ENCODE data around the gene STXBP4.

The STXBP4 gene

GRCh38 chr17:54976316-54976715 is 7.8 kb downstream of the STXBP4 start:
- no peak for TF ChIP-seq JUND (IDR thresholded peaks at IDR 0.05; ENCODE audit: low read depth)
- in situ Hi-C loops (cut with HindIII; ENCODE audit: low pct_unique_long_range_greater_than_20kb, low sequenced_read_pairs): no loop called here

GRCh38 chr17:54977744-54978143 is 9.2 kb downstream of the STXBP4 start:
- in situ Hi-C loops (cut with HindIII; ENCODE audit: low pct_unique_long_range_greater_than_20kb, low sequenced_read_pairs): no loop called here
- TF ChIP-seq JUND (IDR thresholded peaks at IDR 0.05; ENCODE audit: low read depth): no peak
- DNase-seq (ENCODE audit: low read depth in 1 of 2, low spot score in 1 of 2): no peak

More at GRCh38 chr17:54976316-54976715, 7.8 kb downstream of the STXBP4 start:
- DNase-seq (ENCODE audit: low read depth in 1 of 2, low spot score in 1 of 2): no peak

- no peak for DNase-seq (ENCODE audit: low read depth in 1 of 2, low spot score in 1 of 2)
- no peak for TF ChIP-seq JUND (IDR thresholded peaks at IDR 0.05; ENCODE audit: low read depth)
- in situ Hi-C loops (cut with HindIII; ENCODE audit: low pct_unique_long_range_greater_than_20kb, low sequenced_read_pairs): no loop called here
These were observed 11.1 kb downstream of the STXBP4 start for GRCh38 chr17:54979657-54980056.

GRCh38 chr17:54980375-54980774 is 11.8 kb downstream of the STXBP4 start:
- TF ChIP-seq JUND (IDR thresholded peaks at IDR 0.05; ENCODE audit: low read depth): no peak
- in situ Hi-C loops (cut with HindIII; ENCODE audit: low pct_unique_long_range_greater_than_20kb, low sequenced_read_pairs): no loop called here
- no peak for DNase-seq (ENCODE audit: low read depth in 1 of 2, low spot score in 1 of 2)

- in situ Hi-C loops (cut with HindIII; ENCODE audit: low pct_unique_long_range_greater_than_20kb, low sequenced_read_pairs): no loop called here
- DNase-seq (ENCODE audit: low read depth in 1 of 2, low spot score in 1 of 2): no peak
- TF ChIP-seq JUND (IDR thresholded peaks at IDR 0.05; ENCODE audit: low read depth): no peak
These were observed 13.8 kb downstream of the STXBP4 start for GRCh38 chr17:54982399-54982798.

GRCh38 chr17:54983260-54983659 is 14.7 kb downstream of the STXBP4 start:
- no peak for DNase-seq (ENCODE audit: low read depth in 1 of 2, low spot score in 1 of 2)
- in situ Hi-C loops (cut with HindIII; ENCODE audit: low pct_unique_long_range_greater_than_20kb, low sequenced_read_pairs): no loop called here
- TF ChIP-seq JUND (IDR thresholded peaks at IDR 0.05; ENCODE audit: low read depth): no peak

GRCh38 chr17:54985476-54985875 is 16.9 kb downstream of the STXBP4 start:
- in situ Hi-C loops (cut with HindIII; ENCODE audit: low pct_unique_long_range_greater_than_20kb, low sequenced_read_pairs): no loop called here
- no peak for DNase-seq (ENCODE audit: low read depth in 1 of 2, low spot score in 1 of 2)
- TF ChIP-seq JUND (IDR thresholded peaks at IDR 0.05; ENCODE audit: low read depth): no peak

- no peak for TF ChIP-seq JUND (IDR thresholded peaks at IDR 0.05; ENCODE audit: low read depth)
- in situ Hi-C loops (cut with HindIII; ENCODE audit: low pct_unique_long_range_greater_than_20kb, low sequenced_read_pairs): no loop called here
- DNase-seq (ENCODE audit: low read depth in 1 of 2, low spot score in 1 of 2): no peak
These were observed 21.6 kb downstream of the STXBP4 start for GRCh38 chr17:54990118-54990517.

- in situ Hi-C loops (cut with HindIII; ENCODE audit: low pct_unique_long_range_greater_than_20kb, low sequenced_read_pairs): no loop called here
- no peak for DNase-seq (ENCODE audit: low read depth in 1 of 2, low spot score in 1 of 2)
These were observed 23.0 kb downstream of the STXBP4 start for GRCh38 chr17:54991567-54991966.

GRCh38 chr17:54992797-54993639 is 24.5 kb downstream of the STXBP4 start:
- in situ Hi-C loops (cut with HindIII; ENCODE audit: low pct_unique_long_range_greater_than_20kb, low sequenced_read_pairs): no loop called here
- no peak for TF ChIP-seq JUND (IDR thresholded peaks at IDR 0.05; ENCODE audit: low read depth)
- DNase-seq (ENCODE audit: low read depth in 1 of 2, low spot score in 1 of 2): peak; percentile 29 to 75

More at GRCh38 chr17:54991567-54991966, 23.0 kb downstream of the STXBP4 start:
- TF ChIP-seq JUND (IDR thresholded peaks at IDR 0.05; ENCODE audit: low read depth): no peak

GRCh38 chr17:54996441-54996840 is 27.9 kb downstream of the STXBP4 start:
- no peak for DNase-seq (ENCODE audit: low read depth in 1 of 2, low spot score in 1 of 2)
- no peak for TF ChIP-seq JUND (IDR thresholded peaks at IDR 0.05; ENCODE audit: low read depth)
- in situ Hi-C loops (cut with HindIII; ENCODE audit: low pct_unique_long_range_greater_than_20kb, low sequenced_read_pairs): no loop called here

GRCh38 chr17:55002458-55002857 is 33.9 kb downstream of the STXBP4 start:
- TF ChIP-seq JUND (IDR thresholded peaks at IDR 0.05; ENCODE audit: low read depth): no peak
- in situ Hi-C loops (cut with HindIII; ENCODE audit: low pct_unique_long_range_greater_than_20kb, low sequenced_read_pairs): no loop called here
- DNase-seq (ENCODE audit: low read depth in 1 of 2, low spot score in 1 of 2): no peak

GRCh38 chr17:55004484-55004883 is 35.9 kb downstream of the STXBP4 start:
- DNase-seq (ENCODE audit: low read depth in 1 of 2, low spot score in 1 of 2): no peak

GRCh38 chr17:55005520-55005919 is 37.0 kb downstream of the STXBP4 start:
- DNase-seq (ENCODE audit: low read depth in 1 of 2, low spot score in 1 of 2): no peak
- in situ Hi-C loops (cut with HindIII; ENCODE audit: low pct_unique_long_range_greater_than_20kb, low sequenced_read_pairs): no loop called here
- TF ChIP-seq JUND (IDR thresholded peaks at IDR 0.05; ENCODE audit: low read depth): no peak

More at GRCh38 chr17:55004484-55004883, 35.9 kb downstream of the STXBP4 start:
- in situ Hi-C loops (cut with HindIII; ENCODE audit: low pct_unique_long_range_greater_than_20kb, low sequenced_read_pairs): no loop called here
- TF ChIP-seq JUND (IDR thresholded peaks at IDR 0.05; ENCODE audit: low read depth): no peak

Measured in T47D (cell line).